DMS153 treated with DMSO at 0.1 percent for 48 hours (cell line): ENCODE results near the gene MLXIPL.
"Not testable (repeated sequence)": the region's sequence is repeated elsewhere in the genome, so short reads cannot be mapped to it uniquely, and the experiment has no call there.

Experiments used
- DNase-seq: peaks from one replicate; lab custom pipeline; 2025; ENCODE audit not compliant: unreplicated experiment; lab: John Stamatoyannopoulos, UW

Gene MLXIPL

DNA sequence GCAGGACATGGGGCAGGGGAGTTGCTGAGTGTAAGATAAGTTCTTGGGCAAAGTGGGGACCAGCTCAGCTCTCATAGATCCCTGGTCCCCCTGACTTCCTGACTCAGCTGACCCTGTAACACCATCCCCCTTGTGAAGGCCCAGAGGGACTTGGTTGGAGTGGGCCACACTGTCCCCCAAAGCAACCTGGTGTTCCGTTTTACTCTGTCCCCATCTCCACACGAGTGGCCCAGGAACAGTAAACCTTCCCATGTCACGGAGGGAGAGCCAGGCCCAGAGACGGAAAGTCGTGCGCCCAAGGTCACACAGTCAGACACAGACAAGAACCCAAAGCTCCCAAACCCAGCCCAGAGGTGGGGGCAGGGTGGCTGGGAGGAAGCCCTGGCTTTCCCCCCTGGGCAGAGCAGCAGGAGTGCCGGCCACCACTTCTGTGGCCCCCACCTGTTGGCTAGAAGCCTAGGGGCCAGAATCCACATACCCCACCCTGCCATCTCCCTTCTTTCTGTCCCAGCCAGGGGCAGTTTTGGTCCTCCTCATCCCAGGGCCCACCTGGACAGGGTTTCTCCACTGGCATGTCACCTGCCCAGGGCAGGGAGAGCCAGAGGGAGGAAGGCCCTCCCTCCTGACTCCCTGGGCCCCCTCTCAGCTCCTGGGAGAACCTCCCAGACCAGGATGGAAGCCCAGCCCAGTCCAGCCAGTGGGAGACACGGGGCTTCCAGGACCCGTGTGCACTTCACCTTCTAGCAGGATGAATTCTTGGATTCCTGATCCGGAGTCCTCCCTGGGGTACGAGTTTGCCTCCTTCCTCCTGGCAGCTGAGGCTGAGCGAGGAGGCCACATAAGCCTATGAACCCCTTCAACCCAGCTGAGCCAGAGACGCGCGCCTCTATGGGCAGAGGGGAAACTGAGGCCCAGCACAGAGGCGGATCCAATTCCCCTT is 22.7 kb upstream of the MLXIPL start:
- no peak for DNase-seq

DNA sequence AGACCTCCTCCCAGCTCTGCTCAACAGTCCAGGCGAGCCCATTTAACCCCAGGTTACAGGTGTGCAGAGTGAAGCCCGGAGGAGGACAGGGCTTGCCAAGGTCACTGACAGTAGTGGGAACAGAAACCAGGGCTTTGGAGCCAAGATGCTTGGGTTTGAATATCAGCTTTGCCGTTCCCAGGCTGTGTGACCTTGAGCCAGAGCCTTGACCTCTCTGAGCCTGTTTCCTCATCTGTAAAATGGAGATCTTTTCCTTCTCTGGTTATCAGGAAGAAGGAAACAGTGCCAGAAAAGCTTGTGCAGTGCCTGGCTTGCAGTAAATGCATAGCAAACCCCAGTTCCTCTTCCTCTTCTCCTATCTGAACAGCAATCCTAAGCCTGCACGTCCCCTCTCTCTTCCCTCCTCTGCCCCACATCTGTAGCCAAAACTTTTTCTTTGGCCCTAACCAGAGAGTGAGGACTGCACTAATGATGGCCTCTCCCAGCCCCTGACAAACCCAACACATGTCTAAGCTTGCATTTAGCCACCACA is 21.4 kb upstream of the MLXIPL start:
- DNase-seq: no peak

DNA sequence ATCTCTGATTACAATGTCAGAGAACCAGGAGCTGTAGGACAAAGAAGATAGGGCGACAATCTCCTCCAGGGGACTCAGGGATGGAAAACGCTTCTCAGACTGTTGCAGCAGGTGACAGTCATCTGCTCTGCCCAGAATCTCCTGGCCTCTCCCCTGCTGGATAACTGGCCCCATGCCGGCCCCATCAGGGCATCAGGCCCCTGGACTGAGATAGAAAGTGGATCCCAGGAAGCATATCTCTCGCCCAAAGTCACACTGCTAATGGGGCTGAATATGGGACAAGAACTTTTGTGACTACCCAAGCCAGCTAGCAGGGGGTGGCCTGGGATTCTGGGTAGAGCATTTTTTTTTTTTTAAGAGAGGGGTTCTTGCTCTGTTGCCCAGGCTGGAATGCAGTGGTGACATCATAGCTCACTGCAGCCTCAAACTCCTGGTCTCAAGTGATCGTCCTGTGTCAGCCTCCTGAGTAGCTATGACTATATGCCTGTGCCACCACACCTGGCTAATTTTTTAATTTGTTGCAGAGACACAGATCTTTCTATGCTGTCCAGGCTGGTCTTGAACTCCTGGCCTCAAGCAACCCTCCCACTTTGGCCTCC is 20.5 kb upstream of the MLXIPL start:
- DNase-seq: no peak

DNA sequence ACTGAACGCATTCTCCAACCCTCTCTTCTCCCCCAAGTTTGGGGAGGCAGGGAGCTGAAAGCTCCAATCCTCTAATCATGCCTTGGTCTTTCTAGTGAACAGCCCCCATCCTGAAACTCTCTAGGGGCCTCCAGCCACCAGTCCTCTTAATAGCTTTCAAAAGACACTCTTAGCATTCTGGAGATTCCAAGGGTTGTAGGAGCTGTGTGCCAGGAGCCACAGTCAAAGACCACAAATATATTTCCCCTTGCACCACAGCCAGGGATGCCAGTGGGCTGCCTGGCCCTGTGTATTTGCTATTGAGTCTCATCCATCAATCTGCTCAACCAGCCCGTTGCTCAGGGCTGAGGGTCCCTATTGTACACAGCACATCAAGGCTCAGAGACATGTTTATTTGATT is 18.5 kb upstream of the MLXIPL start:
- DNase-seq: no peak

DNA sequence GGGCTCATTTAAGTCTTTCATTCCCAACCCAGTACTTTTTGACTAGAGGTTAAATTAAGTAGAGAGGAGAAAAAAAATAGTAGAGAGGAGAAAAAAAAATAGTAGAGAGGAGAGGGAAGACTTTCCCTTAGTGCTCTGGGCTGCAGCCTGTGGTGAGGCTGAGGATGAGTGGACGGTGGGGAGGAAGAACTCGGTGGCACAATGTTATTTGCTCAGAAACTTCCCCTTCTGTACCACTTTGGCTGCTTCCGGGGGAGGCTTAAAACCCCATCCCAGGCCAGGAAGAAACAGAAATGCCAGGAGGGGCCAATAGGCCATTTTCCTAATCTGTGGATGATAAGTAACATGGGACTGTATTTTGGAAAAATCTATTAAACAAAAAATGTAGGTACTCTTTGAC is 14.6 kb upstream of the MLXIPL start:
- DNase-seq: no peak

GRCh38 chr7:73635428-73636200 is 11.3 kb upstream of the MLXIPL start:
- DNase-seq: no peak

DNA sequence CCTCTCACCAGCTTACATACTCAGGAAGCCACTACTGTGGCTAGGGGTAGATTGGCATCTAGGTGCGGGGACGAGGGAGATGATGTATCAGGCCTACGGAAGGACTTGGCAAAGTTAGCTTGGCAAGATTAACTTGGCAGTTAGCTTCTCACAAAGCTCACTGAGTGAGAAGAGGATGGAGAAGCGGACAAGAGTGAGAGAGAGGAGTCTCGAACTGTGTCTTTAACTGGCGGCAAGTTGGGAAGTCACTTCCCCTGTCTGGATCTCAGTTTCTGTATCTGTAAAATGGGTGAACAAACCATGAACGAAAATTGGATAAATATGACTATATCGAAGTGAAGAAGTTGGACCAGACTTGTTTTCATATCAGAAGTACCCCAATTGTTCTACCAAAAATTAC is 9.5 kb upstream of the MLXIPL start:
- no peak for DNase-seq

DNA sequence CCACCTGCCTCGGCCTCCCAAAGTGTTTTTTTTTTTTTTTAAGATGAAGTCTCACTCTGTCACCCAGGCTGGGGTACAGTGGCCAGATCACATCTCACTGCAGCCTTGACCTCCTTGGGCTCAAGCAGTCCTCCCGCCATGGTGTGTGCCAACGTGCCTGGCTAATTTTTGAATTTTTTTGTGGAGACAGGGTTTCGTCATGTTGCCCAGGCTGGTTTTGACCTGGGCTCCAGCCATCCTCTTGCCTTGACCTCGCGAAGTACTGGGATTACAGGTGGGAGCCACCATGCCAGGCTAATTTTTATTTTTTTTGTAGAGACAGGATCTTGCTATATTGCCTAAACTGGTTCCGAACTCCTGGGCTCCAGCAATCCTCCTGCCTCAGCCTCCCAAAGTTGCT is 9.0 kb upstream of the MLXIPL start:
- DNase-seq: no peak

DNA sequence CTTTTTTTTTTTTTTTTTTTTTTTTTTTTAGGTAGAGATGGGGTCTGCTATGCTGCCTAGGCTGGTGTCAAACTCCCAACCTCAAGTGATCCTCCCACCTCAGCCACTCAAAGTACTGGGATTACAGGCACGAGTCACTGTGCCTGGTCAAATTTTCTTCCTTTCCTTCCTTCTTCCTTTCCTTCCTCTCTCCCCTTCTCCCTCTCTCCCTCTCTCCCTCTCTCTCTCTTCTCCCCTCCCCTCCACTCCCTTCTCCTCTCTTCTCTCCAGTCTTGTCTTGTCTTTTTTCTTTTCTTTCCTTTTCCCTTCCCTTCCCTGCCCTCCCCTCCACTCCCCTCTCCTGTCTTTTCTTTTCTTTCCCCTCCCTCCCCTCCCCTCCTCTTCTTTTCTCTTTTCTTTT is 7.2 kb upstream of the MLXIPL start:
- no peak for DNase-seq

DNA sequence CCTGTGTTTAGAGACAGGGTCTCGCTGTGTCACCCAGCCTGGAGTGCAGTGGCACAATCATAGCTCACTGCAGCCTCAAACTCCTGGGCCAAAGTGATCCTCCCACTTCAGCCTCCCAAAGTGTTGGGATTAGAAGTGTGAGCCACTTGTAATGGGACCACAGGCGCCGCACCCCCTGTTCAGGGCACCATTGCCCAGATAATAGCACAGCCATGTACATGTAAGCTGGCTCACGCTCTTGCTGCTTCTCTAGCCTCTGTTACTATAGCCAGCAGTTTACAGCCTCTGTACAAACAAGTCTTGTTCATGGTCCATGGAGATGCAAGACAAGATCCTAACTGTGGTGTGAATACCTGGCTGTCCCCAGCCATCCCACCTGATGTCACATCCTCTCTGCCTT is 4.2 kb upstream of the MLXIPL start:
- no peak for DNase-seq

- DNase-seq: no peak
Observed at GRCh38 chr7:73626814-73627213, 2.5 kb upstream of the MLXIPL start.

- no peak for DNase-seq
Observed at GRCh38 chr7:73625276-73625675, 954 bp upstream of the MLXIPL start.

DNA sequence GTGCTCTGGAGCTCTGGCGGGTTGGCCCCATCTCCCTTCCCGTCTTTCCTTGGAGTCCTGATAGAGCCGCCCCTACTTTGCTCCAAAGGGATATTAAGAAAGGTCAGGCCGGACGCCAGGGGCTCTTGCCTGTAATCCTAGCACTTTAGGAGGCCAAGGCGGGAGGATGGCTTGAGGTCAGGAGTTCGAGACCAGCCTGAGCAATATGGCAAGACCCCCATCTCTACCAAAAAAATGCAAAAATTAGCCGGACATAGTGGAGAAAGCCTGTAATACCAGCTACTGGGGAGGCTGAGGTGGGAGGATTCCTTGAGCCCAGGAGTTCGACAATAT is 313 bp upstream of the MLXIPL start:
- no peak for DNase-seq

DNA sequence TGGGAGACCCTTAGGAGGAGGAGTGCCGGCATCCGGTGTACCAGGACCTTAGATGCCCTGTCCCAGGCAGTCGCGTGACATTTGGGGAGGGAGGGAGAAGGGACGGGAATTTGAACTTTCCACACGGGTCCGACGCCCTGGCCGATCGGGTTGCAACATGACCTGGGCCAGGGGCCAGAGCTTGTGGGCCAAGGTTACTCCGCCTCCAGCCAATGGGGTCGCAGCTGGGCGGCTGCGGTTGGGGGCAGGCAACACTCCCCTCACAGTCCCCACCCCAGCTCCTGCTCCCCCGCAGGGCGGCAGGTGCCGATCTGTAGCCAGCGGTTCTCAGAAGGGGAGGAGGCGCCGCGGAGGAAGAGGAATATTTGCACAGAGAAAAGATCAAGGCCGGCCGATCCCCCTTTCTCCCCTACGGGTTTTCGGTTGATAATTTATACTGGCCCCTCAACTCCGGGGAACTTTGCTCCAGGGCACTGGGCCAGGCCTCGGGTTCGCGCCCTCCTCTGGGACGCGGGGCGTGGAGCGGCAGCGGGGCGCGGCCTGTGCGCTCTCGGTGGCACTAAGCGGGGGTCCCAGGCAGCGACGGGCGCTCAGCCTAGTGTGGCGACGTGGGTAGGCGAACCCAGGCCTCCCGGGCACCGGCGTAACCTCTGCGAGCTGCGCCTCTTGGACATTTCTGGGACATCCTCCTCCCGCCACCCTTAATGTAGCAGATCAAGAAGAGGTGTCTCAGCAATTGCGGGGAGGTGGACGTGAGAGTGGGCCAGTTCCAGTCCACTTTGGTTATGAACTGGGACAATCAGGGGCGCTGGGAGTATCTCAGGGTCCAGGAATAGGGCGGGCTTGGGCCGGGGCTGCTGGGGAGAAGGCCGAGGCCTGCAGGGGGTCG is 1.2 kb downstream of the MLXIPL start:
- no peak for DNase-seq

GRCh38 chr7:73622527-73622908 is 1.8 kb downstream of the MLXIPL start:
- DNase-seq: no peak

DNA sequence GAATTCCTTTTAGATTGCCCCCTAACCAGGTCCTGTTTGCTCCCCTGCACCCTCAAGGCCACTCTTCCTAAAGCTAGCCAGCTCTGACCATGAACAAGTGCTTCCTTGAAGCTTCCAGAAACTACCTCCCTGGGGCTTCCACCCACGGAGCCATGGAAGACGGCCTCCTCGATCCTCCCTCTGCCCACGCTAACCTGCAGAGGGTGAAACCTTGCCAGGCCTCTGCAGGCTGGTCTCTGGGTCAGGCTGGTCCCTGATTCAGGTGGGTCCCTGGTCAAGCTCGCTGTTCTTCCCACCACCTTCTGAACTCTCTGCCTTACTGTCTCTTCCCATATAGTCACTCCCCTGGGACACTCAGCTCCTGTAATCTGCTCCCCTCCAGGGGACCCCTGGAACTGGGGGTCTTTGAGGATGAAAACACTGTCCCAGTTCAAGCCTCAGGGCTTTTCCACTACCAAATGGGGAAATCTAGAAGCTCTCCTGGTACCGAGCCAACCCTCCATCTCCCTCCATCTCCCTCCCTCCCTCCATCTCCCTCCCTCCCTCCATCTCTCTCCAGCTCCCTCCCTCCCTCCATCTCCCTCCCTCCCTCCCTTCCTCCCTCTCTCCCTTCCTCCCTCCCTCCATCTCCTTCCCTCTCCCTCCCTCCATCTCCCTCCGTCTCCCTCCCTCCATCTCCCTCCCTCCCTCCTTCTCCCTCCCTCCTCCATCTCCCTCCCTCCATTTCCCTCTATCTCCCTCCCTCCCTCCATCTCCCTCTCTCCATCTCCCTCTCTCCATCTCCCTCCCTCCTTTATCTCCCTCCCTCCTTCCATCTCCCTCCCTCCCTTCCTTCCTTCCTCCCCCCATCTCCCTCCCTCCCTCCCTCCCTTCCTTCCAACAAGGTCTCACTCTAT is 2.9 kb downstream of the MLXIPL start:
- DNase-seq: no peak

DNA sequence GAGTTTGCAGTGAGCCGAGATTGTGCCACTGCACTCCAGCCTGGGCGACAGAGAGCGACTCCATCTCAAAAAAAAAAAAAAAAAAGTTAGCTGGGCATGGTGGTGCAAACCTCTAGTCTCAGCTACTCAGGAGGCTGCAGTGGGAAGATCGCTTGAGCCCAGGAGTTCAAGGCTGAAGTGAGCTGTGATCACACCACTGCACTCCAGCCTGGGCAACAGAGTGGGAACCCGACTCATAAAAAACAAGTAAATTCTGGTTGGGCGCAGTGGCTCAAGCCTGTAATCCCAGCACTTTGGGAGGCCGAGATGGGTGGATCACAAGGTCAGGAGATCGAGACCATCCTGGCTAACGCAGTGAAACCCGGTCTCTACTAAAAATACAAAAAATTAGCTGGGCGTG is 4.9 kb downstream of the MLXIPL start:
- not testable (repeated sequence) for DNase-seq

- DNase-seq: no peak
Observed at GRCh38 chr7:73618538-73618937, 5.8 kb downstream of the MLXIPL start.

DNA sequence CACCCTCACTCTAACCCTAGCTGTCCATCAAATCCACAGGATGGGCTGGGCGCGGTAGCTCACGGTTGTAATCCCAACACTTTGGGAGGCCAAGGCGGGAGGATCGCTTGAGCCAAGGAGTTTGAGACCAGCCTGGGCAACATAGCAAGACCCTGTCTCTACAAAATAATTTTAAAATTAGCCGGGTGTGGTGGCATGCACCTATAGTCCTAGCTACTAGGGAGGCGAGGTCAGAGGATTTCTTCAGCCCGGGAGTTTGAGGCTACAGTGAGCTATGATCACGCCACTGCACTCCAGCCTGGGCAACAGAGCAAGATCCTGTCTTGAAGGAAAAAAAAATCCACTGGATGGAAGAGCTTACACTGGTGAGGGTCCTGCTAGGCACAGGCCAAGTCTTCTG is 6.8 kb downstream of the MLXIPL start:
- DNase-seq: not testable (repeated sequence)

DNA sequence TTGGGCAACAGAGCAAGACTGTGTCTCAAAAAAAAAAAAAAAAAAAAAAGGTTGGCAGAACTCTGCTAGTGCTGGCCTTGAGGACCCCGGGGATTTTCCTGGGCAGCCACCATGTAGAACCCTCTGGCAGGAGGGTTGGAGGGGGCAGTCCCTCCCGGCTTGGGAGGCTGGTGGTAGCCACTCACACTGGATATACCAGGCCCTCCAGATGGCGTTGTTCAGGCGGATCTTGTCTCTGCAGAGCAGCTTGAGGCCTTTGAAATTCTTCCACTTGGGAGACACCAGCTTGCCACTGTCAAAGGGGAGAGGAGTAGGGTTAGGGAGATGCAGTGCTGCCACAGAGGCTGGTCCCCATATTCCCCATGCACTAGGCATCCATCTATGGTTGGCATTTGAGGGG is 8.4 kb downstream of the MLXIPL start:
- DNase-seq: no peak
